Right renal pelvis (tissue), 4 donors: ENCODE results near the gene CACNB2. TPM values are rescaled to one million over a fixed set of nuclear protein-coding genes. Genes with fewer than 3 reads are reported as not detected.
"Not testable (repeated sequence)": the region's sequence is repeated elsewhere in the genome, so short reads cannot be mapped to it uniquely, and the experiment has no call there.

Source experiments
- DNase-seq, 4 donors: peaks; one replicate each; pipeline ENCODE4 v3.0.0-alpha.2; 2013; ENCODE audit warnings: low read depth in 4 of 4, low spot score in 3 of 4, missing footprints in 1 of 4
- polyA plus RNA-seq, 4 donors: library from polyadenylated mRNA; unstranded; fragments of 120-200 nt; gene quantifications; one replicate each; pipeline ENCODE4 v1.2.1, GENCODE V29; 2013; ENCODE audit not compliant: insufficient read length in 4 of 4

The CACNB2 gene
- polyA plus RNA-seq, 4 donors = 3.0 to 3.4 (median 3.3) TPM

- DNase-seq = no peak
These were observed 4.2 kb downstream of the CACNB2 start for GRCh38 chr10:18144396-18144795.

- no peak for DNase-seq
These were observed 4.7 kb downstream of the CACNB2 start for GRCh38 chr10:18144928-18145327.

GRCh38 chr10:18145652-18146051 lies 5.4 kb downstream of the CACNB2 start:
- no peak for DNase-seq

GRCh38 chr10:18149196-18149800 lies 9.1 kb downstream of the CACNB2 start:
- no peak for DNase-seq

- no peak for DNase-seq
These were observed 11.2 kb downstream of the CACNB2 start for GRCh38 chr10:18151356-18151890.

GRCh38 chr10:18153381-18153780 lies 13.2 kb downstream of the CACNB2 start:
- DNase-seq = not testable (repeated sequence)

- no peak for DNase-seq
These were observed 15.1 kb downstream of the CACNB2 start for GRCh38 chr10:18155321-18155720.

GRCh38 chr10:18156797-18157196 lies 16.6 kb downstream of the CACNB2 start:
- not testable (repeated sequence) for DNase-seq

GRCh38 chr10:18157881-18158280 lies 17.7 kb downstream of the CACNB2 start:
- no peak for DNase-seq

GRCh38 chr10:18158773-18159265 lies 18.6 kb downstream of the CACNB2 start:
- DNase-seq = no peak

- no peak for DNase-seq
These were observed 19.3 kb downstream of the CACNB2 start for GRCh38 chr10:18159557-18159956.

- DNase-seq = no peak
These were observed 21.9 kb downstream of the CACNB2 start for GRCh38 chr10:18162021-18162627.

- no peak for DNase-seq
These were observed 23.9 kb downstream of the CACNB2 start for GRCh38 chr10:18164093-18164492.

- no peak for DNase-seq
These were observed 24.6 kb downstream of the CACNB2 start for GRCh38 chr10:18164748-18165361.

- DNase-seq = no peak
These were observed 38.7 kb downstream of the CACNB2 start for GRCh38 chr10:18178854-18179483.

GRCh38 chr10:18179891-18180290 lies 39.7 kb downstream of the CACNB2 start:
- DNase-seq = no peak

GRCh38 chr10:18181382-18181781 lies 41.2 kb downstream of the CACNB2 start:
- DNase-seq = not testable (repeated sequence)

- DNase-seq = no peak
These were observed 45.4 kb downstream of the CACNB2 start for GRCh38 chr10:18185621-18186020.

GRCh38 chr10:18190840-18191239 lies 50.6 kb downstream of the CACNB2 start:
- no peak for DNase-seq

- DNase-seq = no peak
These were observed 54.4 kb downstream of the CACNB2 start for GRCh38 chr10:18194634-18195033.
